ENCODE results near the gene GABPA. TPM values are rescaled to one million over a fixed set of nuclear protein-coding genes. Genes with fewer than 3 reads are reported as not detected.

GABPA gene
- 12.6 and 17.1 TPM in 2 replicates for total RNA-seq

DNA sequence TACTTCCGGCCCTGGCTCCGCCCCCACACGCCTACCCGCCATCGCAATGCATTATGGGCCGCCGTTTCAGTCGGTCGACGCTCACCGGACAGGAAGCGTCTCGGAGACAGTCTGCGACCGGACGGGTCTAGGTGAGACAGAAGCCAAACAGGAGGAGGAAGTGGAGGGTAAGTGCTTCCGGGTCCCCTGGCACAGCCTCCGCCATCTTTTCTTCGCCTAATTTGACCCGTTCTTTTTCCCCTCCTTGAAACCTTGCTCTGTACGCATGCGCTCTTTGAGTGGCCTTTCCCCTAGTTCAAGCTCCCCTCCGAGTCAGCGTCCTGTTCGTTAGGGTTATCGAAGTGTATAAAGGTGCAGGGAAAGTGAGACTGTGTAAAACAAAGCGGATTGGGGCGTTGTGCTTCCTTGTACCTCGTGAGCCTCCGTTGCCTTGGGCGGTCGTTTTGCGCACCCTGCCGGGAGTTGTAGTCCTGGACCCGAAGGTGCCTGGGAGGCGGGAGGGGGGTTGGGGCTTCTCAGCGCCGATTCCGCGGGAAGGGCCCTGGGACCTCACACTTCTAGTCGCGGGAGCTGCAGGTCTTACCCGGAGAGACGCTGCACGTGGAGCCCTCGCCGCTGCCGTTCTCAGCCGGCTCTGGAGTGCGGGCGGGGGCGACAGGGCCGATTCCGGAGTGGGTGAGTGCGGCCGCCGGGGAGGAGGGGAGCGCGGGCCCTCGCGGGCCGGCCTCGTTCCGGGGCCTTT is at the start of gene GABPA, which contains the start of gene ATP5PF:
Gene GABPA, plus strand, starts transcription at position 69 of the 742 bp plus-strand sequence. CDS start 6,627 bp downstream, outside the sequence.
Gene ATP5PF, minus strand, starts transcription at position 1 of the 742 bp plus-strand sequence. CDS start 5,110 bp downstream, outside the sequence.

Other genes with a start within 250 kb of the GABPA start
- gene MRPL39, start 127.5 kb upstream of the GABPA start, total RNA-seq: 14.8 and 22.3 TPM in 2 replicates
- 0.82 and 0.94 TPM in 2 replicates for gene JAM2, start 95.7 kb upstream of the GABPA start, total RNA-seq
- 70.0 and 76.8 TPM in 2 replicates for gene ATP5PF, start 68 bp upstream of the GABPA start, total RNA-seq